NCI-H774 (cell line): ENCODE data around the gene IL1R1.
"Not testable (repeated sequence)": the region's sequence is repeated elsewhere in the genome, so short reads cannot be mapped to it uniquely, and the experiment has no call there.

Source experiments
- DNase-seq: peaks from one replicate; lab custom pipeline; 2025; lab: John Stamatoyannopoulos, UW

Gene IL1R1

GRCh38 chr2:102141970-102142828, at the start of gene IL1R1:
Gene IL1R1 (plus strand): TSS chr2:102142746. CDS start chr2:102157725, 14,979 bp downstream.
- DNase-seq, result no peak

DNA sequence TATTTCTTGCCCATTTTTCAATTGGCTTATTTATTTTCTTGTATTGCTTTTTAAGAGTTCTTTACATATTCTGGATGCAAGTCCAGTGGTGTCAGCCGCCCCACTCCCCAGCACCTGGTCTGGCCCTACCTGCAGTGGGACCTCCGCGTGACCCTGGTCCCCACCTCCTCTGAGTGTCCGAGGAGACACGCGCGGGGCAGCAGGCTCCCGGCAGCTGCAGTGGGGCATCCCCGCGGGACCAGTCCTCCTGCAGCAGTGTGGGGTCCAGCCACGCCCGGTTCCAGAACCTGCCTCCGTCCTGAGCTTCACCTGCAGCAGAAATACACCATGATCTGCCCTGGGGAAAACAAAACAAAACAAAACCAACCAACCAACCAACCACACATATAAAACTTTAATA, 48.9 kb upstream of the IL1R1 start:
- DNase-seq, result no peak

- no peak for DNase-seq
These were observed 47.6 kb upstream of the IL1R1 start for GRCh38 chr2:102094917-102095316.

DNA sequence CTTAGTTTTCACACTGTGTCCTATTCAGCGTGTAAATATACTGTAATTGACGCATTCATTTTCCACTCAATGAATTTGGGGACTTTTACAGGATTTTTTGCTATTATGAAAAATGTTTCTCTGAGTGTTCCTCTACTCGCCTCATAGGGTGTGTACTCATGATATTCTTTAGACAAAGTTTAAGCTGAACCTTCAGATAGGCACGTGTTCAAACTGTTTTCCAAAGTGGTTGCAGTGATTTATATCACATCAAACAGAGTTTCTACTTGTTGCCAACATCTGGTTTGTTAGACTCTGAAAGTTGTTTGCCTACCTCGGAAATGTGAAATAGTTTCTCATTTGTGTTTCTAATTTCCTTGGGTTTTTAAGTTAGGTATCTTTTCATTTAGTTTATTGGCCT, 46.4 kb upstream of the IL1R1 start:
- DNase-seq, result no peak

DNA sequence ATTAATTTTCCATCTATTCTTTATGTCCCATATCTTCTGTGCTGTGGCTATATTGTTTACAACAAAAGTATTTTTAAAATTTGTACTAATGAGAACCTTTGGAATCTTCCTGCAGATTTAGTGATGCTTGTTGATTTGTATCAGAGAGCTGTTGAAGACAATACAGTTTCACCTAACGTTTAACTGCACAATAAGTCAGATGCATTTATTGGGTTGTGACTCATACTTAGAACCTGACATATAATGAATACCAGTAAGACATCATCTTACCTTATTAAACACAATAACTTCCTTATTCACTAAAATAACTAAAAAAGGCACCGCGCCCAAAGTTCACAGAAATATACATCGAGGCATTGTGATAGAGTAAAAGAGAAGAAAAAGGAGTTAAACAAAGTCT, 43.8 kb upstream of the IL1R1 start:
- no peak for DNase-seq

DNA sequence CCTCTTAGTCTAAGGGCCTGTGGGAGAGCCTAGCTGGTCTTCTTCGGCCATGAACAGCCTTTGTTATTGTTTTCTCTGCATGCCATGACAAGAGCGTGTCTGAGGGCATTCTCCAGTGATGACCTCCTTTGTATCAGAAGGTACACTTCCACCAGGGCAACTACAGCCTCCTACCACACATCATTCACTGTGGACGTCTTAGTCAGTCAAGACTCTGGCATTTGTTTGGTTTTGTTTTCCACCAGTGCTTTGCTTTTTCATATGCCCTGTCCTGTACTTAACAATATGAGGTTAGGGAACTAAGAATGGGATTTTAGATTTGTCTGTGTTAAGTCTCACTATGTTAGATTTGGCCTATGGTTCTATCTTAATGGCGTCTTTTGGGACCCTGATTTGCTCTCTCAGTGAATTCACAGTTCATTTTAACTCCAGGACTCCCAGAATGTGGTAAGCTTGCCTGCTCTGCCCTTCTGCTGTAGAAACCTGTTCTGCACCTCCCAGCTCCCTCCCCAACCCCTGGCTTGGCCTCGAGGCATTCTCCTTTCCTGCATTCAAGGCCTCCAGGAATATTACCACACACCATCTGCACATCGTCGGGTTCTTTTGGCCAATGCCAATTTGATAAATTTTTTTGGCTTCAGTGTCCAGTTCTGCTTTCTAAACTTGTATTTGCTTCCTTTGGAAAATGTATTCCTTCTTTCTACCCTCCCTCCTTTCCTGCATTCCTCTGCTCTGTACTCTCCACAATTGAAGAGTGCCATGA, 42.8 kb upstream of the IL1R1 start:
- no peak for DNase-seq

- DNase-seq, result no peak
These were observed 42.0 kb upstream of the IL1R1 start for GRCh38 chr2:102100371-102101096.

GRCh38 chr2:102101097-102101848, 41.3 kb upstream of the IL1R1 start:
- DNase-seq, result no peak

- no peak for DNase-seq
These were observed 40.5 kb upstream of the IL1R1 start for GRCh38 chr2:102101849-102102635.

DNA sequence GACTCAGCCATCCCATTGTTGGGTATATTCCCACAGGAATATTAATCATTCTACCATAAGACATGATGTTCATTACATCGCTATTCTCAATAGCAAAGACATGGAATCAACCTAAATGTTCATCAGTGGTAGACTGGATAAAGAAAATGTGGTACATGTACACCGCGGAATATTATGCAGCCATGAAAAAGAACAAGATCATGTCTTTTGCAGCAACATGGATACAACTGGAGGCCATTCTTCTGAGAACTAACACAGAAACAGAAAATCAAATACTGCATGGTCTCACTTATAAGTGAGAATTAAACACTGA, 40.0 kb upstream of the IL1R1 start:
- not testable (repeated sequence) for DNase-seq

- no peak for DNase-seq
These were observed 39.3 kb upstream of the IL1R1 start for GRCh38 chr2:102103284-102103683.

DNA sequence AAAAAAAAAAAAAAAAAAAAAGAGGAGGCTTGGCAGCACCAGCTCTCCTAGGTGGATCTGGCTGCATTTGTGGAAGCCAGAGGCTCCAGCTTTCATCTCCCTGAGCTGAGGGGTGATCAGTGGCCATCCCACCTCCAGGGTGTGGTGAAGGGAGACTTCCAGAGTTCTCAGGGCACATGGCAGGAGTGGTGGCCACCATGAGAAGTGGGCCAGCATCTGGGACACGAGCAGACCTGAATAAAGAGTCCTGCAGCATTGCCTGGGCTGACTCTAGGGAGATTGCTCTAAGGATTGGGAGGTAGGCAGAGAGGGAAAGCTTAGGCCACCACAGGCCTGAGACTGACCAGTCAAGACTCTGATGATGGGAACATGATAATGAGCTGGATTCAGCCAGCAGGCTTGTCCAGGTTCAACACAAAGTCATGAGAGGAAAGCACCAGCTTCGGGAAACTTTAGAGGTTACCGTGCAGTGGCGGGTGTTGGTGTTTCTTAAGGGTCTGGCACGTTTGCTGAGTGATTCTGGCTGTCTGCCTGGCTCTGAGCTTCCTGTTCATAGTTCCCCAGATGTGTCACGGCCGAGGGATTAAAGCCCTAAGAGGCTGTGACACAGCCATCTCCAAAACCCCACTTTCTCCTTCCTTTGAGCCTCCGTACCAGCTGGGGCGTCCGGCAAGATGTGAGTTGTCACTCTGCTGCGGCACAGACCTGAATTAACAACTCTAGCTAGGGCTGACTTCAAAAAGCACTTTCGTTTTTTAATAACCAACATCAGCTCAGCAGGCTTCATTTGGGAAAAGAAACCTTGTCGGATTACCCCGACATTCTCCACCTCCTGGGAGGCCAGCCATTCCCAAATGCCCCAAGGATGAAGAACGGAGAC, 38.3 kb upstream of the IL1R1 start:
- DNase-seq, result no peak

GRCh38 chr2:102106133-102106556, 36.4 kb upstream of the IL1R1 start:
- DNase-seq, result no peak

- DNase-seq, result not testable (repeated sequence)
These were observed 35.5 kb upstream of the IL1R1 start for GRCh38 chr2:102106813-102107740.

DNA sequence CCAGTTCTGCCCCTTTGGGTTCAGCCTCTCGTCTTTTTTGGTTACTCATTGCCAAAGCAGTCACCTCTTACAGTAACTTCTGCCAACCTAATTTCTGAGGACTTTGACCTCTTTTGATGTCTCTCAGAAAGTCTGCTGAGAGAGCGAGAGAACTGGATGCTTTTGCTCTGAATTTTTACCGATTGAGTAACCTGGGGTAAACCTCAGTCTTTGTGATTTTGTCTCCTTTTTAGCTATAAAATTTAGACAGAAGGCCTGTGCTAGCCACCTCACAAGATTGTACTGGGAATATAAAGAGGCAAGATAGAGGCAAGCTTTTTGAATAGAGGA, 34.8 kb upstream of the IL1R1 start:
- no peak for DNase-seq

DNA sequence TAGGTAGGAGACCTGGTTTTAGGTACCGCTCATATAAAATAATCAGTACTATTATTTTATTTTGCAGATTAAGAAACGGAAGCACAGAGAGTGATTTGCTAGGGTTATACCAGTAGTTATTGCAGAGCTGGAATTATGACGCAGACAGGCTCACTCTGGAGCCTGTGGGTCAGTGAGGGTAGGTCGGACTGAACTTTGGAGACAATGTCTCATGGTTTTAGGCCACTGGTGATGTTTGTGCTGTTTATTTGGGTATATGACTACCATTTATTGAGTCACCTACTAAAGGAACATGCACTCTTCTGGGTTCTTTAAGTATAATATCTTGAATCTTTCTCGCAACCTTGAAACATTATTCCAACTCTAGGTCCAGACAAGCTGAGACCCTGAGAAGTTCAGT, 33.5 kb upstream of the IL1R1 start:
- DNase-seq, result no peak

GRCh38 chr2:102110171-102110570, 32.4 kb upstream of the IL1R1 start:
- DNase-seq, result no peak

GRCh38 chr2:102110596-102111334, 31.8 kb upstream of the IL1R1 start:
- DNase-seq, result no peak
